Measurements from ENCODE around the gene KRTAP5-5. TPM values are rescaled to one million over a fixed set of nuclear protein-coding genes. Genes with fewer than 3 reads are reported as not detected.

Gene KRTAP5-5
- total and polyA plus RNA-seq, 2 of the 13 experiments (the other 11 are each of a cell fraction or from before 2014, with no cell fraction given) = not detected

- TF ChIP-seq ZFAT (CRISPR knock-in tag; conservative IDR thresholded peaks at IDR 0.05) (no peak), ATF7 (IDR thresholded peaks at IDR 0.05) (no peak), ATF7 (CRISPR knock-in tag; IDR thresholded peaks at IDR 0.05) (no peak)
Measured at GRCh38 chr11:1668911-1669473, 39.4 kb downstream of the KRTAP5-5 start (continued).

GRCh38 chr11:1669546-1670218, 40.1 kb downstream of the KRTAP5-5 start:
- no peak for DNase-seq (ENCODE audit: low spot score)
- no peak overlapping the region for H2AFZ ChIP-seq (ENCODE audit: low read length)
- no peaks in the 10 kb centered on the region for H3K9me3 ChIP-seq (ENCODE audit: low read length)
- no TSS peak for BruUV-seq (replicated peaks)
- H3K36me3 ChIP-seq (replicated peaks in 1 of 2; ENCODE audit: control insufficient read depth in 1 of 2, insufficient read depth in 2 of 2, low read length in 2 of 2) = no peaks in the 10 kb centered on the region
- 97% methylated on average over 20 of the region's 21 CpGs for WGBS (ENCODE audit: low lambda C conversion rate)
- in situ Hi-C loops (cut with HindIII; ENCODE audit: extremely low pct_ligation_motif_present, low pct_unique_long_range_greater_than_20kb) (no loop called here), intact Hi-C loops (cut with micrococcal nuclease; ENCODE audit: unreplicated experiment) (no loop called here)
- no peak overlapping the region for H3K9ac ChIP-seq (ENCODE audit: insufficient read depth, low read depth, low read length)
- peak overlapping the region; percentile 50 for H3K27ac ChIP-seq (ENCODE audit: extremely low read length, insufficient read depth, low read length)
- POLR2A ChIA-PET = no interaction called here
- H3K27me3 ChIP-seq (ENCODE audit: control insufficient read depth in 1 of 2, insufficient read depth in 2 of 2, low read length in 2 of 2) = no peaks in the 10 kb centered on the region
- H3K4me3 ChIP-seq (replicated peaks in 1 of 3; ENCODE audit: insufficient read depth in 1 of 3, low read depth in 2 of 3, low read length in 3 of 3) = no peak overlapping the region
- FAIRE-seq = no peak
- H3K4me1 ChIP-seq (ENCODE audit: insufficient read depth, low read length) = peaks cover 61% of the 10 kb centered on the region
- no peaks in the 10 kb centered on the region for H4K20me1 ChIP-seq (ENCODE audit: insufficient read depth, low read length)
- H3K79me2 ChIP-seq (ENCODE audit: insufficient read depth, low read length) = no peaks in the 10 kb centered on the region
- H3K4me2 ChIP-seq (ENCODE audit: low read depth, low read length) = no peak overlapping the region
- ATAC-seq = no peak
- CTCF ChIA-PET (ENCODE audit: low intra/inter-chr PET ratio, low total read pairs) = no interaction called here
- TF ChIP-seq HDAC1 (CRISPR knock-in tag; IDR thresholded peaks at IDR 0.05) (no peak), BRD4 (CRISPR knock-in tag; IDR thresholded peaks at IDR 0.05) (0 out of 2 replicates have a peak, but pooled peaks have one; percentile 26), ZNF704 (CRISPR knock-in tag; IDR thresholded peaks at IDR 0.05; ENCODE audit: borderline replicate concordance) (no peak), AHR (CRISPR knock-in tag; IDR thresholded peaks at IDR 0.05) (no peak), PHB2 (IDR thresholded peaks at IDR 0.05; ENCODE audit: partially characterized antibody) (no peak), ZBTB38 (CRISPR knock-in tag; IDR thresholded peaks at IDR 0.05) (peak; percentile 61), RAD21 (CRISPR knock-in tag; IDR thresholded peaks at IDR 0.05) (no peak)
- TF ChIP-seq, protein P1, sequence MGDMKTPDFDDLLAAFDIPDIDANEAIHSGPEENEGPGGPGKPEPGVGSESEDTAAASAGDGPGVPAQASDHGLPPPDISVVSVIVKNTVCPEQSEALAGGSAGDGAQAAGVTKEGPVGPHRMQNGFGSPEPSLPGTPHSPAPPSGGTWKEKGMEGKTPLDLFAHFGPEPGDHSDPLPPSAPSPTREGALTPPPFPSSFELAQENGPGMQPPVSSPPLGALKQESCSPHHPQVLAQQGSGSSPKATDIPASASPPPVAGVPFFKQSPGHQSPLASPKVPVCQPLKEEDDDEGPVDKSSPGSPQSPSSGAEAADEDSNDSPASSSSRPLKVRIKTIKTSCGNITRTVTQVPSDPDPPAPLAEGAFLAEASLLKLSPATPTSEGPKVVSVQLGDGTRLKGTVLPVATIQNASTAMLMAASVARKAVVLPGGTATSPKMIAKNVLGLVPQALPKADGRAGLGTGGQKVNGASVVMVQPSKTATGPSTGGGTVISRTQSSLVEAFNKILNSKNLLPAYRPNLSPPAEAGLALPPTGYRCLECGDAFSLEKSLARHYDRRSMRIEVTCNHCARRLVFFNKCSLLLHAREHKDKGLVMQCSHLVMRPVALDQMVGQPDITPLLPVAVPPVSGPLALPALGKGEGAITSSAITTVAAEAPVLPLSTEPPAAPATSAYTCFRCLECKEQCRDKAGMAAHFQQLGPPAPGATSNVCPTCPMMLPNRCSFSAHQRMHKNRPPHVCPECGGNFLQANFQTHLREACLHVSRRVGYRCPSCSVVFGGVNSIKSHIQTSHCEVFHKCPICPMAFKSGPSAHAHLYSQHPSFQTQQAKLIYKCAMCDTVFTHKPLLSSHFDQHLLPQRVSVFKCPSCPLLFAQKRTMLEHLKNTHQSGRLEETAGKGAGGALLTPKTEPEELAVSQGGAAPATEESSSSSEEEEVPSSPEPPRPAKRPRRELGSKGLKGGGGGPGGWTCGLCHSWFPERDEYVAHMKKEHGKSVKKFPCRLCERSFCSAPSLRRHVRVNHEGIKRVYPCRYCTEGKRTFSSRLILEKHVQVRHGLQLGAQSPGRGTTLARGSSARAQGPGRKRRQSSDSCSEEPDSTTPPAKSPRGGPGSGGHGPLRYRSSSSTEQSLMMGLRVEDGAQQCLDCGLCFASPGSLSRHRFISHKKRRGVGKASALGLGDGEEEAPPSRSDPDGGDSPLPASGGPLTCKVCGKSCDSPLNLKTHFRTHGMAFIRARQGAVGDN (CRISPR knock-in tag; IDR thresholded peaks at IDR 0.05) = peak; percentile 77
- TF ChIP-seq, protein P2, sequence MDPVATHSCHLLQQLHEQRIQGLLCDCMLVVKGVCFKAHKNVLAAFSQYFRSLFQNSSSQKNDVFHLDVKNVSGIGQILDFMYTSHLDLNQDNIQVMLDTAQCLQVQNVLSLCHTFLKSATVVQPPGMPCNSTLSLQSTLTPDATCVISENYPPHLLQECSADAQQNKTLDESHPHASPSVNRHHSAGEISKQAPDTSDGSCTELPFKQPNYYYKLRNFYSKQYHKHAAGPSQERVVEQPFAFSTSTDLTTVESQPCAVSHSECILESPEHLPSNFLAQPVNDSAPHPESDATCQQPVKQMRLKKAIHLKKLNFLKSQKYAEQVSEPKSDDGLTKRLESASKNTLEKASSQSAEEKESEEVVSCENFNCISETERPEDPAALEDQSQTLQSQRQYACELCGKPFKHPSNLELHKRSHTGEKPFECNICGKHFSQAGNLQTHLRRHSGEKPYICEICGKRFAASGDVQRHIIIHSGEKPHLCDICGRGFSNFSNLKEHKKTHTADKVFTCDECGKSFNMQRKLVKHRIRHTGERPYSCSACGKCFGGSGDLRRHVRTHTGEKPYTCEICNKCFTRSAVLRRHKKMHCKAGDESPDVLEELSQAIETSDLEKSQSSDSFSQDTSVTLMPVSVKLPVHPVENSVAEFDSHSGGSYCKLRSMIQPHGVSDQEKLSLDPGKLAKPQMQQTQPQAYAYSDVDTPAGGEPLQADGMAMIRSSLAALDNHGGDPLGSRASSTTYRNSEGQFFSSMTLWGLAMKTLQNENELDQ (CRISPR knock-in tag; IDR thresholded peaks at IDR 0.05; ENCODE audit: borderline replicate concordance) = no peak
